CD4-positive, alpha-beta T cell treated with Interleukin-6 at 100 ng/mL for 8 hours (primary cell): ENCODE results near the gene PRDM2.

Experiments used
- DNase-seq: peaks from one replicate; pipeline ENCODE4 v3.0.0-alpha.2; 2020; ENCODE audit warnings: mixed read lengths, low spot score

The PRDM2 gene

GRCh38 chr1:13735168-13735930 lies 35.4 kb downstream of the PRDM2 start:
- DNase-seq, result no peak

- DNase-seq, result no peak
These were observed 37.4 kb downstream of the PRDM2 start for GRCh38 chr1:13737398-13737797.

DNA sequence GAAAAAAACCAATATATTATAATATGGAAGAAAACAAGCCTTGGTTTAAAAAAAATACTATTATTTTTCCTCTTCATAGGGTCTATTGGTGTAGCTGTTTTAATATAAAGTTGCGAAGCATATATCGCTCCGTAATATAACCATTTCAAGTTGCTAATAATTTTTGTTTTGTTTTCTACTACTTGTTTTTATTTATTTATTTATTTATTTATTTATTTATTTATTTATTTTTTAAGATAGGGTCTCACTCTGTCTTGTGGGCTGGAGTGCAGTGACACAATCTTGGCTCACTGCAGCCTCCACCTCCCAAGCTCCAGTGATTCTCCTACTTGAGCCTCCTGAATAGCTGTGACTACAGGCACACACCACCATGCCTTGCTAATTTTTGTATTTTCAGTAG lies 46.4 kb downstream of the PRDM2 start:
- no peak for DNase-seq

DNA sequence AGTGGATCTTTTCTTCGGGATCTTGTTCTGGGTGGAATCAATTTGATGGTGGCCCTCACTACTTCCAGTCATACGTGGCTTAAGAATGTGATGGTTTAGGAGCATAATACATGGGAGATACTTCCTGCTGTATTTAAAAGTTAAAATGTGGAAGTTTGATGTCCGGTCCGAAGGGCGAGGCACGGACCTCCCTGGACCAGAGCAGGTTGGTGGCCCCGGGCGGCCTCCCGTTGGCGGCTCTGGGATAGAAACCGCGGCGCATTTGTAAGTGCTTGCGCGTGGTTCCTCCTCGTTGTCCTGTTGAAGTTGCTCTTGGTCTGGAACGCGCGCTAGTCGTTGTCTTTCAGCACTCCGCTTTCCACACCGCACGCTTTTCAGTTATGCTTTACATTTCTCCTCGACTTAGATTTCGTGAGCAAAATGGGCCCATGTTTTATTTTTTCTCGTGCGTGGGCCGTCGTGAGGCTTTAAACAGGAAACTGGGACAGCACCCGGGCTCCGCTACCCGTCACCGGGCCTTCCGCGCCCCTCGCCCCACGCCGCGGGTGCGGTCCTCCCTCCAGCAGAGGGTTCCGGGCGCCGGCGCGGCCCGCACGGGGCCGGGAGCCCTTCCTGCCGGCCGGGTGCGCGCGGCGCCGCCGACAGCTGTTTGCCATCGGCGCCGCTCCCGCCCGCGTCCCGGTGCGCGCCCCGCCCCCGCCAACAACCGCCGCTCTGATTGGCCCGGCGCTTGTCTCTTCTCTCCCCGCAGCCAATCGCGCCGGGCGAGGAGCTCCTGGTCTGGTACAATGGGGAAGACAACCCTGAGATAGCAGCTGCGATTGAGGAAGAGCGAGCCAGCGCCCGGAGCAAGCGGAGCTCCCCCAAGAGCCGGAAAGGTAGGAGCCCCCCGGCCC lies 48.9 kb downstream of the PRDM2 start:
- DNase-seq, result peak; percentile 96

DNA sequence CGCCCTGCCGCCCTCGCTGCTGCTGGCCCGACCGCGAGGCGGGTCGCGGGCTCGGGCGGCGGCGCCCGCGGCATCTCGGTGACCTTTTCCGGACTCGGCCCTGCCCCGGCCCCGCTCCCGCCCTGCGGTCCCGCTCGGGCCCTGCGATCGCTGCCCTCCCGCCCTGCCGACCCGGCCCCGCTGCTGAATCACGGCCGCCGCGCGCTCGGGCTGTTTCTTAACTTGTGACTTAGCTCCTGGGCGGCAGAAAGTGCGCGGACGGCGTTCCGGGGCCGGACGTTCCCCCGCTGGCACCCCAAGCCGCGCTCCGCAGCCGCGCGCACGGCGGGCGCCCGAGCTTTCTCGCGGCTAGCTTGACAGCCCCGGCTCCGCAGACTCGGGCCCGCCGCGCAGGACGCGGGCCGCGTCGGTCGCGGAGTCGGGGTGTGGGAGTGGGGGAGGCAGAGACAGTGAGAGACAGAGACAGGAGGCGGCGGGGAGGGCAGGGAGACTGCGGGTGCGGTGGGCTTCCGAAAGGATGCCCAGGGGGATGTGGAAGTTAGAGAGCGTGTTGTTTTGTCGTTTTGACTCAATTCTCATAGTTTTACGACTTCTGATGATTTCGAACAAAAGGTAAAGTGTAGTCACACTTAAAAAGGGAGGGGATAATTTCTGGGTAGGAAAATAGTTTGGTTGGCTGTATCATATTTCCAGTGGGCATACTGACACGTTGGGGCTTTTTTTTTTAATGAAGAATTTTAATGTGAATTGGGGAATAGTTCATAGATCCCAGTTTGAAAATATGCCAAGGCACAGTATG lies 49.8 kb downstream of the PRDM2 start:
- peak; percentile 22 for DNase-seq

DNA sequence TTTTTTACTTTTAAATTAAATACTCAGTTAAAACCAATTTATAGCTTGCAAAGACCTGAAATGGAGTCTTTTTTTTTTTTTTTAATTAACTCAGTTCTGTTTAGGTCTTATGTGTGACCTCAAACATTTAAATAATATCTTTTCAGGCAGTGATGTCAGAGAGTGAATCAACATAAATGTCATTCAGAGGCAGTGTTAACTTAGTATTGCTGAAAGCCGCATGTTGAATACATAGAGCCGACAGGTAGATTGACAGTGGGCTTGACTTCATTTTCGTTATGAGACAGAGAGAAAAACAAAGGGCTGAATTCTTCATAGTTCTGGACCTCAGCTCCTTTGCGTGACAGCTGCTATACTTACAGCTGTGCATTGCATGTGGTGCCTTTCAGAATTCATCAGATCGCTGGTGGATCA lies 51.5 kb downstream of the PRDM2 start:
- DNase-seq, result no peak

- no peak for DNase-seq
These were observed 52.0 kb downstream of the PRDM2 start for GRCh38 chr1:13751985-13752384.

- DNase-seq, result no peak
These were observed 52.9 kb downstream of the PRDM2 start for GRCh38 chr1:13752852-13753251.

GRCh38 chr1:13753636-13754402 lies 53.8 kb downstream of the PRDM2 start:
- no peak for DNase-seq

GRCh38 chr1:13754510-13755103 lies 54.6 kb downstream of the PRDM2 start:
- DNase-seq, result no peak

- no peak for DNase-seq
These were observed 56.7 kb downstream of the PRDM2 start for GRCh38 chr1:13756557-13757315.

DNA sequence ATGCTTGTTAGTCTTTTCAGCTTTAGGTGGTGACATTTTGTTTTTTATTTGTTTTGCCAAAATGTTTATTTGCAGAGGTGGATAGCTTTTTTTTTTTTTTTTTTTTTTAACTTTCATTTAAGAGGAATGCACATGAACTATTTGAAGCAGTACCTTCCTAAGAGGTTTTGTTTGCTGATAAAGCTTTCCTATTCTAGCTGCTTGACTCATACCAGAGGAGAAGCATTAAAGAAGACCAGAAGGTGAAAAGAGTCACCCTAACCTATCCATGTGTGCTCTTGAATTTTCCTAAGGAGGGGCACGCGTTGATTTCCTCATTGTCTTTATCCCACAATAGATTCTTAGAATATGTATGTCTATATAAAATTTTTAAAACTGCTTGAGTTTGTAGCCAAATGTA lies 57.7 kb downstream of the PRDM2 start:
- DNase-seq, result no peak

GRCh38 chr1:13759072-13759471 lies 59.1 kb downstream of the PRDM2 start:
- DNase-seq, result no peak

- DNase-seq, result no peak
These were observed 60.4 kb downstream of the PRDM2 start for GRCh38 chr1:13760340-13760739.

GRCh38 chr1:13760921-13761320 lies 60.9 kb downstream of the PRDM2 start:
- DNase-seq, result no peak

GRCh38 chr1:13761883-13762282 lies 61.9 kb downstream of the PRDM2 start:
- DNase-seq, result no peak

- no peak for DNase-seq
These were observed 62.7 kb downstream of the PRDM2 start for GRCh38 chr1:13762642-13763041.

- no peak for DNase-seq
These were observed 63.2 kb downstream of the PRDM2 start for GRCh38 chr1:13763222-13763621.

GRCh38 chr1:13763991-13764390 lies 64.0 kb downstream of the PRDM2 start:
- DNase-seq, result no peak

- DNase-seq, result no peak
These were observed 64.8 kb downstream of the PRDM2 start for GRCh38 chr1:13764588-13765332.
